ENCODE data around the gene SPR.
"Not testable (repeated sequence)": the region's sequence is repeated elsewhere in the genome, so short reads cannot be mapped to it uniquely, and the experiment has no call there.

The SPR gene

DNA sequence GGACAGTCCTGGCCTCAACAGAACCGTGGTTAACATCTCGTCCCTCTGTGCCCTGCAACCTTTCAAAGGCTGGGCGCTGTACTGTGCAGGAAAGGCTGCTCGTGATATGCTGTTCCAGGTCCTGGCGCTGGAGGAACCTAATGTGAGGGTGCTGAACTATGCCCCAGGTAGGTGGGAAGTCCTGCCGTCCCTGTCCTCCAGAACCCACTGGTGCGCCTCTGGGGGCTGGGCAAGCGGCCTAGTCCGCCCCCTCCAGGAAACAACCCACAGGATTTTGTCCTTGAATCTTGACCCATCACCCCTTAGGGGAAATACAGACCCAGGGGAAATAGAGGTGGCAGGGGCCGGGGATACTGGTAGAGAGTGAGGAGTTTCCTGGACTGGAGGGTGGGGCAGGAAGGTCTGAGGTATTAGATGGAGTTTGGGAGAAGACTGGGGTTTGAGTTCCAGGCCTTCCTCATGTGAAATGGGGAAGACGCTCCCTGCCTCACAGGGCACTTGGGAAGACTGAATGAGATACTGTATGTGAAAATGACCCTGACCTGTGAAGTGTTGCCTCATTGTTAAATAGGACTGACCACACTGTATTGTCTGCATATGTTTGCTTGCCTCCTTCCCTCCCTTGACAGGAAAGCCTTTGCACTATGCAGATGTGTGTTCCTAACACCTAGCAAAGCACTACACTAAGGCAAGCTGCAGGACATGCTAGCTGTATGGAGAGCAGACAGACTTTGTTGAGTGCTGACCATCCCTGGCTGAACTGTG lies 1.4 kb downstream of the SPR start:
- no peak for DNase-seq (ENCODE audit: low read depth, low spot score)

DNA sequence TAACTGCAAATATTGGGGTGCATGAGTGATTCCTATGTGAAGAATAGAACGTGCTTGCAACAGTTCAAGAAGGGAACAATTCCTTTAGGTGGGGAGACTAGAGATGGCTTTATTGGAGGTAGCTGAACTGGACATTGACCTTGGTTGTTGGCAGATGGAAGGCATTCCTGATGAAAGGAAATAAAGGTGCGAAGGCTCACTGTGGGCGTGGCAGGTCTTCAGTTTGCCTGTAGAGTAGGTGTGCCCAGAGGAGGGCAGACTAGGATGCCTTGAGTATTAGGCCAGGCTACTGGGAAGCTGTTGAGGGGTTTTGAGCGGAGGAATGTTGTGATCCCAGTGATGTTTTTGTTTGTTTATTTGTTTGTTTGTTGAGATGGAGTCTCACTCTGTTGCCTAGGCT lies 2.8 kb downstream of the SPR start:
- DNase-seq (ENCODE audit: low read depth, low spot score) = no peak

DNA sequence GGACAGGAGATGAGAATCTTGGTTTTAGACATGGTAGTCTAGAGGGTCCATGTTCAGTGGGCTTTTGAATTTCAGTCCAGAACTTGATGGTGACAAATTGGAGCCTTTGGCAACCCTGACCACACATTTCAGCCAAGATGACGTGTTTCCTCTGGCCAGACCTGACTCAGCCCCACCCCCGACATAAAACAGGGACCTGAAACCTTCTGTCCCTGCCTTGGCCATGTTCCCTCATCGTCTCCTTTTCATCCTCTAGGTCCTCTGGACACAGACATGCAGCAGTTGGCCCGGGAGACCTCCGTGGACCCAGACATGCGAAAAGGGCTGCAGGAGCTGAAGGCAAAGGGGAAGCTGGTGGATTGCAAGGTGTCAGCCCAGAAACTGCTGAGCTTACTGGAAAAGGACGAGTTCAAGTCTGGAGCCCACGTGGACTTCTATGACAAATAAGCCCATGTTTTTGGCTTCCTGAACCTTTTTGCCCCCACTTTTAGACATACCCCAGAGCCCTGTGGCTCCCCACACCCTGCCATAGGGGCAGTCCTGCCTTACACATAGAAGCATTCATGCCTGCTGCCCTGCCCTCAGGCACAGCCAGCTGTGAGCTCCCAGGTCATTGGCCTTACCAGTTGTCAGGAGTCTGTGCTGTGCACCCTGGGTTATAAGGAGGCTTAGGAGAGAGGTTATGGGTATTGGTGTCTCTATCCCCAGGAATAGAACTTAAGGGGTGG lies 4.0 kb downstream of the SPR start:
- no peak for DNase-seq (ENCODE audit: low read depth, low spot score)

DNA sequence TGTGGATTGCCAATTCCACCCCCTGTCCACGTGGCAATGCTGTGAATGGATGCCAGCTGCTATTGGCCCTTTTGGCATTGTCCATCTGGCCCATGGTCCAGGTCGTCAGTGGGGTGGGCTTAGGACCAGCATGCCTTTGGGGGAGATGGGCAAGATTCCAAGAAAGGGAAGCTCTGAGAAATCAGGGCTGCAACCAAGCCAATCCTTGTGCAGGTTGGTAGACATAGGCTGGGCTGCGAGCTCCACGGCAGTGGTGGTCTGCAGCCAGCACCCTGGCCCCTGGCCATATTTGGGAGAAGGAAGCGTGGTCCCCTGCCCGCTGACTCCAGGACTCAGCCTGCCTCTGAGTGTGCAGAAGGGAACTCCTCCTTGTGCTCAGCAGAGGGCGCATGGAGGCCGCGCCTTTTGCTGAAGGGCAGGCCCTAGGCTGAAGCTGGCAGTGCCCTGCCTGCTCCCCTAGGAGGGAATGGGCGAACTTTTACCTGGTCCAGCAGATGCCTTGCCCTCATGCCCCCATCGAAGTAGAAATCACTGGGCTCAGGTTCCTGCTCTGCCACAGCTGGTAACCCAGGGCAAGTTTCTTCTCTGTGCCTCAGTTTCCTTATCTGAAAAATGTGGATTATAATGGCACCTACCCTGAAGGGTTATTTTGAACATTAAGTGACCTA lies 5.4 kb downstream of the SPR start:
- no peak for DNase-seq (ENCODE audit: low read depth, low spot score)

DNA sequence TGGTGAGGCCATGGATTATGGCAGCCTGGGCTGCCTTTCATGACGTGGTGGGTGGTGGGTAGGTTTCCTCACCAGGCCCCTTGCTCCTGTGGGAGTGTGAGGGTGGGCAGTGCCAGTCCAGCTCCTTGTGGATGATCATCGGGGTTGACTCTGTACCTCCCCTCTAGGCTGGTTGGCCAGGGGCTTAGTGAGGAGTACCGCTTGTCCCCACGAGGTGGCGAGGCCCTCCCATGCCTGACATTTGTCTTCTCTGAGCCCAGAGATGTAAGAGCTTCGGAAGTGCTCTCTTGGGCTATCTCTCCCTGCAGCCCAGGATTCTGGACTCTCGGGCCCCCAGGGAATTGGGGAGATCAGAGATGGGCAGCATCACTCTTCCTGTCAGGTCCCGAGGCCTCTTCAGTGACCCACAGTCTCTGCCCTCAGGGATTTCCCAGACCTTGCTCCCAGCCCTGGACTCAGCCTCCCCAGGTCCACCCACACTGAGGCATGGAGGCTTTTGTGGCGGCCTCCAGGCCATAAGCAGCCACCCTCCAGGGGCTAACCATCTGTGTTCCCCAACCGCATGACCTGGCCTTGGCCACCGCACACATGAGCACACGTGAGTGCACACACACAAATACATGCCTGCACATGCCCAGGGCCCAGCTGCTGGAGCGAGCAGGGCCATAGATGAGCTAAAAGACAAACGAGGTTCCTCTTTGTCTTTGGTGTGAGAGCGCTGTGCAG lies 6.5 kb downstream of the SPR start:
- peak; percentile 21 for DNase-seq (ENCODE audit: low read depth, low spot score)

DNA sequence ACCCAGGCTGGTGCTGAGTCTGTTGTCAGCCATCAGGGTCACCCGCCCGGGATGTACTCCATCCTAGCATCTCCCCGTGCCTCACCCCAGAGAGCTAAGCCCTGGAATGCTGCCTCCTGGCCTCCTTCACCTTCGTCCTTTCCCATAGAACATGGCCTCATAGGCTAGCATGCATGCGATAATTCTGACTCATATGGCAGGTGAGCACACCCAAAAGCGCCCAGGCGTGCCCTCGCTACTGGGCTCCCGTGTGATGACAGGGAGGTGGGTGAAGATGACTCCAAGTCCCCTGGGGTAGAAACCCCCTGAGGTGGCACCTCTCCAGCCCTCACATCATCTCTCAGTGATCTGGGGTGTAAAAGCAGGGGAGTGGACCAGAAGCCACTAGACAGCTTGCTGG lies 7.3 kb downstream of the SPR start:
- DNase-seq (ENCODE audit: low read depth, low spot score) = no peak

DNA sequence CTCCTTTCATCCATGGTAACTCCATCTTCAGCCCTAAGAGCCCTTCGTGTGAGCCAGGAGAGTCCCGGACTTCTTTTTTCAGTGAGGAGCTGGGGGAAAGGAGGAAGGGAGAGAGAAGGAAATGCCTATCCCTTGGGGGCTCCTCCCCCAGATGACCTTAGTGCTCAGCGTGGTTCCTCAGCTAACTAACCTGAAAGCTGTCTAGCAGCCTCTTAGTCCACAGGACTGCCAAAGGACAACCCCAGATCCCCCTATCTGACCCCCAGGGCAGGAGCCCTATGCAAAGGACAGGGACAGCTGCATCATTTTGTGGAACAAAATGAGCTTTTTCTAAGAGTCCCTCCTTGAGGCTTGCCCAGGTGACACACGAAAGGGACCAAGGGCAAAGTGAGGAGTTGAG lies 7.9 kb downstream of the SPR start:
- DNase-seq (ENCODE audit: low read depth, low spot score) = no peak

DNA sequence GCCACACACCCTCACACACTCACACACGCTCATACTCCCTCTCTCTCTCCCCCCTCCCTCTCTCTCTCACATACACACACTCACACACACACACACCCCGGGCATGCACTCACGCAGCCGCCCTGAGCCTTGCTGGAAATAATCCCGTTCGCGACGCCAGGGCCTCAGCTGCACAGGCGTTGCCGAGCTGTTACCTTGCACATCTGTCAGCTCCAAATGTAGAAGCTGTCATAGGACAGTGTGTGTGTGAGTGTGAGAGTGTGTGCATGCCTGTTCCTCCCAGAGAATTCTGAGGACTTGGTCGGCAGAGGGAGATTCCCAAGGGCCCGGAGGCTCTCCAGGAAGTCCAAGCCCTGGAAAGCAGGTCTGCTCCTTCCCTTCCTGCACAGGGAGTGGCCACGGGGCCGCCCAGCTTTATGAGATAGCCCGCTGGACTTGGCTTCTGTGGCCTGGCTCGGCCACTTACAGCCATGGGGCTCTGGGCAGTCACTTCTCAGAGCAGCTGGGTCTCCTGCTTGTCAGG lies 8.6 kb downstream of the SPR start:
- DNase-seq (ENCODE audit: low read depth, low spot score) = no peak

DNA sequence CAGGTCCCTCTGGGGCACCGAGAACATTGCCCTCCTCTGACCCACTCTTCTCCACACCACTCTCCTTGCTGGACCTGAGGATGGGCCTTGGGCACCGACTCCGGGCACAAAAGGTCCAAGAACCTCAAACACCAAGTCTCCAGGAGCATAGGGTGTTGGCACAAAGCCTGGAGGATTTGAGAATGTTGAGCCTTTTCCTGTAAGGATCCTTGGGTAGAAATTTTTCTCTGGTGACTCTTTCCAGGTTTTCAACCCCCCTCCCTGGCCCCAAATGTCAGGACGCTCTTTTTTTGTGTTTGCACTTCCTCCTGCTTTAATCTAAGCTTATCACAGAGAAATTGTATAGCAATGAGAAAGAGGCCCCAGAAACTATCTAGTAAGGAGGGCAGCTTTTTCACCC lies 9.2 kb downstream of the SPR start:
- no peak for DNase-seq (ENCODE audit: low read depth, low spot score)

DNA sequence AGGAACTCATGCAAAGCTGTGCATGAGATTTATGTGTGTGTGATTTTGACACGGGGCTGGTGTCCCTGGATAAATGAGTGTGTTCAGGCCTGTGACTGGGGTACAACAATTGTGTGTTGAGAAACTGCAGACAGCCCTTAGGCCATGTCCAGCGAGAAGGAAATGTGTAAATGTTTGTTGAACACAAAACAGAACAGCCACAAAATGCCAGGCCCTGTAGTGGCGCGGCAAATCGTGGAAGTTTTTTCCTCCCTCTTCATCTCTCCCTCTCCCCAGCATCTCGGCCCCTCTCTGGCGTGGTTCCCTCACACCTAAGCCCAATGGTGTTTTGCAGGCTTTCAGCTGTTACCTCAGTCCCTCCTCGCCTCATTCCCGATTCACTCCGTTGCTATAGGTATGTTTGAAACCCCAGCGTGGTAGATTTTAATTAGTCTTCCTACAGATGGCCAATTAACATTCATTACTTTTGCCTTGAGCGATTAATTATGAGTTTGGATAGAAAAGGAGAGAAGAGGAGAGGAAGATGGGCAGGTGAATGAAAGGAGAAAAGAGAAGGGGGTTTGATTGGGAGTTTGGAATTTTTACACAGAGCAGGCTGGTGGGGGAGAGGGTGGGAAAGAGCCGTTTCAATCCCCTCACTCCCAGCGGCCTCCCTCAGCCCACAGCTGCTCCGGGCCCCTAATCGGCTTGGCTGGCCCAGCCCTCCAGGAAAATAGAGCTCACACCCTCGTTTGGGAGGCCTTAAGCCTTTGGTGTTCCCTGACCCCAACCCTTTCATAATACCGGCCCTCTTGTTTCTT lies 10.8 kb downstream of the SPR start:
- no peak for DNase-seq (ENCODE audit: low read depth, low spot score)

DNA sequence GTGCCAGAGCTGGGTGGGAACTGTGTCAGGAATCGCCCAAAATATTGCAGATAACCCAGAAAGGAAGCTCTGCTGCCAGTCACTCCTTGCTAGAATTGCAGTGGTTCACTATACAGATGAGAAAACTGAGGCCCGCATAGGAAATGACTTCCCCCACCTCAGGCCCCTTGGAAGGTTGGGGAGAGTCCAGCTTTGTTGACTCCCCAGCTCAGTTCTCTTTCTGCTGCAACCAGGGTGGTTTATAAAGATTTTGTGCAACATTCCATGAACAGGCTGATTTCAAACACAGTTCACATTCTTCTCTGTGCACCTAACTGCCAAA lies 11.3 kb downstream of the SPR start:
- no peak for DNase-seq (ENCODE audit: low read depth, low spot score)

DNA sequence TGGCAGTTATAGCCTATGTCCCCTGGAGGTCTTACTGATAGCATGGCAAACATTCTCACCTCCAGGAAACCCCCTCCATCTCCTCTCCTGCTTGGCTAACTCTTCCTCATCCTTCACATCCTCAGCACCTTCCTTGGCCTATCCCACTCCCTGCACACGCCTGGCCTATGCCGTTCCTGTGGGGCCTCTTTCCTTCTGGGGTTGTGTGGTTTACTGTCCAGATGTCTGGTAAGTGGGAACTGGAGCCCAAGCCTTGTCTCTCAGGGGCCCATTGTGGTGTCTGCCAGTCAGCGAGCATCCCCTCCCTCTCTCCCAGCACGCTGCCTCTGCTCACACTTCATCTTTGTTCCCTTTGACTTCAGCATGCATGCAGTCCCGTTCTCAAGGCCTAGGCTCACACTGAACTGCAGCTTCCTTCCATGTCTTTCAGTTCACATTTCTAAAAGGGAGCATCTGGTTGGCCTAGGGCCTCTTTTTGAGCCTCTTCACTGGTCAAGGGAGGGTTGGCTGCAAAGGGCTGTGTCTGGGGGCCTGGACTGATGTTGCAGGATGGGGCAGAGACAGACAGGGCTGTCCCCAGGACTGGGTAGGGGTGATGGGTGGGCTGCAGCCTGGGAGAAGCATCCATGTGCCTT lies 13.1 kb downstream of the SPR start:
- no peak for DNase-seq (ENCODE audit: low read depth, low spot score)

DNA sequence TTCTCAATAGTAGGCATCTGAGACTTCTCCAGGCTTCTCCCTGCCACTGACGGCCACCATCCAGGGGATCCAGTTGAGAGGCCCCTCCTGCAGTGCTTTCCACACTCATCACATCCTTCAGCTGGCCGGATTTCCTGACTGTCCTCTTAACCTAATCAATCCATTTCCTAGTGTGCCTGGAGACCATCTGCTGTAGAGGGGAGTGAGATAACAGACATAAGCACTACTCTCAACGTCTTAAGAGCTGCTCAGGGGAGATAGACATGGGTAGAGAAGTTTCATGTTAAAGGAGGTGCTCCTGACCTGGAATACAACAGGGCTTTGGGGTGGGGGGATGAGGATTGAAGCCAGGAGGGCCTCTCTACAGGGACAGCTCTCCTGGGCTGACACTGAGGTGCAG lies 14.2 kb downstream of the SPR start:
- no peak for DNase-seq (ENCODE audit: low read depth, low spot score)

DNA sequence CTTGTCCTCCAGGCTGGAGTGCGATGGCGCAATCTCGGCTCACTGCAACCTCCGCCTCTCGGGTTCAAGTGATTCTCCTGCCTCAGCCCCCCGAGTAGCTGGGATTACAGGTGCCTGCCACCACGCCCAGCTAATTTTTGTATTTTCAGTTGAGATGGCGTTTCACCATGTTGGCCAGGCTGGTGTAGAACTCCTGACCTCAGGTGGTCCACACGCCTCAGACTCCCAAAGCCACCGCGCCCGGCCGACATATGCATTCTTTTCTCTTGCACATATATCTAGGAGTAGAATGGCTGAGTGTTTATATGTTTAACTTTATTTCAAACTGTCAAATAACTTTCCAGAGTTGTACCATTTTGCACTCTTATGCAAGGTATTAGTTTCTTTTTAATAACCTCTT lies 20.2 kb downstream of the SPR start:
- not testable (repeated sequence) for DNase-seq (ENCODE audit: low read depth, low spot score)

DNA sequence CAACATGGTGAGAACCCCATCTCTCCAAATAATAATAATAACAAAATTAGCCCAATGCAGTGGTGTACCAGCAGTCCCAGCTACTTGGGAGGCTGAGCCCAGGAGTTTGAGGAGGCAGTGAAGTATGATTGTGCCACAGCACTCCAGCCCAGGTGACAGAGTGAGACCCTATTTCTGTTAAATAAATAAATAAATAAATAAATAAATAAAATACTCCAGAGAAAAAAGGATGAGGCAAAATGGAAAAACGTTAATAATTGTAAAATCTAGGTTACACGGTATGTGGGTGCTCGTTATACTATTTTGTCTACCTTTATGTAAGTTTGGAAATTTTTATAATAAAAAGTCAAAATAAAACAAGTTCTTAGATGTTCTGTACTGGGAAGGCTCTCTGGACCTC lies 21.5 kb downstream of the SPR start:
- DNase-seq (ENCODE audit: low read depth, low spot score) = no peak

DNA sequence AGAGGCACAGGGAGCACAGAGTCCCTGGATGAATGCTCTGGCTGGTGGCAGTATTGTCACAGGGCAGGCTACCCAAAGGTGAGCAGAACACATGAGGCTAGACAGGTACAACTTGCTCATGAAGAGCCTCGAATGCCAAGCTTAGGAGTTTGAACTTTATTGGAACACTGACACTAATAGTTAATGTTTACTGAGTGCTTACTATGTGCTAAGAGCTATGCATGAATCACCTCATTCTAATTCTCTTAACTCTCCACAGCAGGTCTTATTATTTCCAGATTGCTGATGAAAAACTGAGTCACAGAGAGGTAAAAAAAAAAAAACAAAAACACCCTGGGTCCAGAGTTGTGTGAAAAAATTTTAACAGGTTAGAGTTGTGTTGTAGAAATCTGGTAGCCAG lies 24.0 kb downstream of the SPR start:
- no peak for DNase-seq (ENCODE audit: low read depth, low spot score)

DNA sequence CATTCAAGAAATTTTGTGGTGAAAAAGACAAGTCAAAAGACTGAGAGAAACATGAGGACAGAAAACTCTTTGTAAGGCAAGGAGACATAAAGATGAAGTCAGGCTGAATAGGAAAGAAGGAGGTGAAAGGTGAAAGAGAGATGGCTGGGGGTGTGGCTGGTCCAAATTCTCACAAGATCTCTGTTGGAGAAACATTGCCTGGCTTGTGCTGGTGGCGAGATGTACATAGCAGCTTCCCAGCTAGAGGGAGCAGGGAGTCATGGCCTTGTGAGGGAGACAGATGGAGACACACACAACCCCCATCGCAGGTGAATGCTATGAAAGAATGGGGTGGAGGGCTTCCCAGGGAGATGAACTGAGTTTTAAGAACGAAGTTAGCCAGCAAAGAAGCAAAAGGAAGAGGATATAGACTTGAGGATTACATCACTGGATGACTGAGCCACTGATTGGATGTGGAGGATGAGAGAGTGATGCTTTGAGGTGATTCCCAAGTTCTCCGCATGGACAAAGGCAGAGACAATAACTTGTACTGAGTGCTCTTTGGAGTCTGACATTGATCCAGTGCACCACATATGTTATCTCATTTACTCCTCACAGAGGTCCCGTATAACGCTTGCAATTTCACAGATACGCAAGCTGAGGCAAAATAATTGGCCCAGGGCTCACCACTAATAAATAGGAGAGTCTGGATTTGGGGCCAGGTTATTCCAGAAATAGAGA lies 26.4 kb downstream of the SPR start:
- no peak for DNase-seq (ENCODE audit: low read depth, low spot score)

DNA sequence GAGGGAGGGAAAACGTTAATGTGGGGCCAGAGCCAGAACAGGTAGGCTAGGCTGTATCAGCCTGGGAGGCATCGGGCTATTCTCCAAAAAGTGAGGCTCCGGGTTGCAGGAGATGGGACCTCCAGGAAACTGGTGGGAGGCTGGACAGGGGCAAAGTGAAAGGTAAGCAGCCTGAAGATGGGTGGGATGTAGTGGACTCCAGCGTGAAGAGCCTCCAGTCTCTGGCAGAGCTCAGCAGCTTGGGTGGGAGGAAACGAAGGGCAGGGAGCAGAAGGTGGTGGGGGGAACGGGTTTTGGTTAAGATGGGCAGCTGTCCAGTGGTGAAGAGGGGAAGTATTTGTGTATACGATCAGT lies 27.0 kb downstream of the SPR start:
- no peak for DNase-seq (ENCODE audit: low read depth, low spot score)

DNA sequence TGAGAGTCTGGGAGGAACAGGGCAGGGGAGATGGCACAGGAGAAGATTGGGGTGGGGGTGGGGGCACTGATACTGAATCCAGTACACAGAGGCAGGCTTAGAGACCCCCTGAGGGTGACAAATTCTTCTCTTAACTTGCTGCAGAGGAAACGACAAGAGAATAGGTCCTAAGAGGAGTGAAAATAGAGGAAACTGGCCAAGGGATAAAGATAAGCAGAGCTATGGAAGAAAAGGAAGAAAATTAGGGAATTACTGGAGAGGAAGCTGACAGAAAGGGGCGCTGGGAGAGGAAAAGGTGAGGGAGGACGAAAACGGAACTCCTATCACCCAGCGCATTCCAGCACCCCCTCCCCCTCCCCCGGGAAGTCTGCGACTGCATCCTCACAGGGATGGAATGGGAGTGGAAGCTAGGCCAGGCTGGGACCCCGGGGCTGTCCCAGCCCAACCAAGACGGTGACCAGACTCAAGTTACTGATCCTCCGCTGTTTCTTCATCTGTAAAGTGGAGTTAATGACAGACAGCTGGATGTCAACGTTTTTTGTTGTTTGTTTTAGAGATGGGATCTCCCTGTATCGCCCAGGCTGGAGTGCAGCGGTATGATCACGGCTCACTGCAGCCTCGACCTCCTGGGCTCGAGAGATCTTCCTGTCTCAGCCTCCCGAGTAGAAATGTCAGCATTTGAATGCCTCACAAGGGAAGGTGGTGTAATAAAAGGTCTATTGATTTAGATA lies 27.5 kb downstream of the SPR start:
- DNase-seq (ENCODE audit: low read depth, low spot score) = no peak

All from activated naive CD8-positive, alpha-beta T cell treated with anti-CD3 and anti-CD28 coated beads, Interleukin-2, amount 50 U/mL, for 16 hours (primary cell).